ENCODE measurements around the gene NTM.

Gene NTM

GRCh38 chr11:131373095-131373725, 2.8 kb downstream of the NTM start:
- DNase-seq = no peak

- no peak for DNase-seq
Observed at GRCh38 chr11:131373756-131374155, 3.3 kb downstream of the NTM start.

DNA sequence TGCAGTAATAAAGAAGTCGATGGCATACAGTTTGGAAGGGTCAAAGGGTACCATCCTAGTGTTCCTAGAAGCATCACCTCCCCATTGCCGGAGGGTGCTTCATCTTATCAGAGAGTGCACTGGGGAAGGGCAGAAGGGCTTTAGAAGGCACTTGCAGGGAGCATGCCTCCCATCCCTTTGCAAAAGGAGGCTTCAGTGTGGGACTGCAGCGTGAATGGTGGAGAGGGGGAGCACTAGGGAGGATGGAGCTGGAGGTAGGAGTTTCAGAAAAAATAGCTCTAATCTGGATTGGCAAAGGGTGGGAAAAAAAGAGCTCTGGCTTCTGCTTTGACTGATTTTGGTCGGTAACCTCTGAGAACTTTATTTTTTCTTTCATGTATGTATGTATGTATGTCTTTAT, 5.0 kb downstream of the NTM start:
- DNase-seq = no peak

- DNase-seq = no peak
Observed at GRCh38 chr11:131375915-131376314, 5.5 kb downstream of the NTM start.

- no peak for DNase-seq
Observed at GRCh38 chr11:131378931-131379330, 8.5 kb downstream of the NTM start.

DNA sequence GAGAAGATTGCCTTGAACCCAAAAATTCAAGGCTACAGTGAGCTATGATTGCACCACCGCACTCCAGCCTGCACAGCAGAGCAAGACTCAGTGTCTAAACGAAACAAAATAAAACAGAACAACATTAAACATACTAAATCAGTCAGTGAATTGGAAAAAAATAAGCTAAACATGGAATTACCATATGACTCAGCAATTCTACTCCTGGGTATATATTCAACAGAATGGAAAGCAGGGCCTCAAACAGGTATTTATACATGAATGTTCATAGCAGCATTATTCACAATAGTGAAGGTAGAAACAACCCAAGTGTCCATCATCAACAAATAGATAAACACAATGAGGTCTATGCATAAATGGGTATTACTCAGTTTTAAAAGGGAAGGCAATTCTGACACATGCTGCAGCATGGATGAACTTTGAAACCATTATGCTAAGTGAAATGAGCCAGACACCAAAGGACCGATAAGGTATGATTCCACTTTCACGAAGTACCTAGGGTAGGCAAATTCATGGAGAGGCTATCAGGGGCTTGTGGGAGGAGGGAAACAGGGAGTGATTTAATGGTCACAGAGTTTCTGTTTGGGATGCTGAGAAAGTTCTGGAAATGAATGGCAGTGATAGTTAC, 15.5 kb downstream of the NTM start:
- no peak for DNase-seq

DNA sequence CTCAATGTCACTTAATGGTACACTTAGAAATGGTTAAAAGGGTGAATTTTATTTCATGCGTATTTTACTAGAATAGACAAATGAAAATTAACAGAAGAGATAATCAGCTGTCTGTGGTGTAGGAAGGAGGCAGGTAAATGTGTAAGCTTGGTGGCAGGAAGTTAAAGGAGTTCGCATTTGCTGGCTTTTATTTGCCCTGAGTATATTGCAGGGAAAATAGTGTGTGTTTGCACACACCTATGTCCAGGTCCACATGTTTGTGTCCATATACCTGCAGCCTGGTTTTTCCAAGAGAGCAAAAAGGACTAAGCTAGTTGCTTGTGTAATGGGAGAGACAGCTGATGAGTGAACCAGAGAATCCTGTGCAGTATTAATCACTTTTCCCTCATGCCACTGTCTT, 16.0 kb downstream of the NTM start:
- DNase-seq = no peak

GRCh38 chr11:131388030-131388429, 17.6 kb downstream of the NTM start:
- no peak for DNase-seq

- no peak for DNase-seq
Observed at GRCh38 chr11:131389582-131389981, 19.2 kb downstream of the NTM start.

GRCh38 chr11:131391176-131391575, 20.8 kb downstream of the NTM start:
- no peak for DNase-seq

- DNase-seq = no peak
Observed at GRCh38 chr11:131392528-131393255, 22.3 kb downstream of the NTM start.

DNA sequence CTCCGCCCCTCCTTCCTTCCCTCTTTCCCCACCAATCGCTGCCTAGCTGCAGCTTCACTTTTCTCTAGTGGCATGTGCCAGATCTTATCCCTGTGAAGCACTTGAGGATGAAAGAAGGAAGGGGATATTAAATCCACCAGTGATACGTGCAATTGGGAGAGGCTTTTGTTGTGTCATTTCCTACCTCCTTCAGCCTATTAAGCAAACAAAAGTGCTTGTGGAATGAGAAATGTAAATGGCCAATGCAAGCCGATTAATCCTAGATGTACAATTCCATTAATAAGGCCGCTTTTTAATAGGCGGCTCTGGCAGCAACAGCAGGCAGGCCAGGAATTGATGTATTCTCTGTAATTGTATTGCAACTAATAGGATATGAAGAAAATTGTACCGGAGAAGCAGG, 23.3 kb downstream of the NTM start:
- no peak for DNase-seq

DNA sequence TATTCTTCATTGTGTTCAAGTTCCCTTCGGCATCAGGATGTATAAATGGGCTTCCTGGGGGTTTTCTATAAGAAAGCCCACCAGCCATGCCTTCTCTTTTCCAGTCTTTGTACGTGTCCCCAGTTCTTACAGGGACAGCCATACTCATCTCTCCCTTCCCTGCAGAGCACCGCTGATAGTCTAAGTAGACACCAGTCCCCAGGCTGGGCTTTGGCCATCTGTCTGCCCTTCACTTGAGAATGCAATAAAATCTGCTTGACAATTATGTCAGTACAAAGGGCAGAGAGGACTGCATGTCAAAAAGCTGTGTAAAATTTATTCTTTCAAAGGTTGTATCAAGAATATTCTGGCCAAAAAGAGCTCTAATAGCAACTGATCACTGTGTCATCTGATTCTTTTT, 27.3 kb downstream of the NTM start:
- no peak for DNase-seq

DNA sequence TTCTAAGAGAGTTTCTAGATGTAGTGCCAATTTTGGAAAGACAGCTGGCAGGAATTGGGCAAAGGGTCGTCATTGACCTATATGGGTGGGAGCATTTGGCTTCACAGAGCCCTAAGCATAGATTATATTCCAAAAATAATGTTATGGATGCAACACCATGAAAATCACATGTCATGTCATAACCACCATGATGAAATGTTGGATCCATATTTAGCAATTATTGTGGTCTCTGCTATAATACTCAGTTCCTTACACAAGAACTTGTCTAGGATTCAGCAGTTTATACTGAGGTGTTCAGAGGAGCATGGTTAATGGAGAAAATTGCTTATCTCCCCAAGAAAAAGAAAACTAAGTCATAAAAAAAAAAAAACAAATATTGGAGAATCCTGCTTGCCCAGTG, 31.6 kb downstream of the NTM start:
- DNase-seq = no peak

GRCh38 chr11:131404010-131404409, 33.6 kb downstream of the NTM start:
- DNase-seq = no peak

GRCh38 chr11:131408025-131408640, 37.7 kb downstream of the NTM start:
- DNase-seq = no peak

- DNase-seq = no peak
Observed at GRCh38 chr11:131409345-131409744, 38.9 kb downstream of the NTM start.

DNA sequence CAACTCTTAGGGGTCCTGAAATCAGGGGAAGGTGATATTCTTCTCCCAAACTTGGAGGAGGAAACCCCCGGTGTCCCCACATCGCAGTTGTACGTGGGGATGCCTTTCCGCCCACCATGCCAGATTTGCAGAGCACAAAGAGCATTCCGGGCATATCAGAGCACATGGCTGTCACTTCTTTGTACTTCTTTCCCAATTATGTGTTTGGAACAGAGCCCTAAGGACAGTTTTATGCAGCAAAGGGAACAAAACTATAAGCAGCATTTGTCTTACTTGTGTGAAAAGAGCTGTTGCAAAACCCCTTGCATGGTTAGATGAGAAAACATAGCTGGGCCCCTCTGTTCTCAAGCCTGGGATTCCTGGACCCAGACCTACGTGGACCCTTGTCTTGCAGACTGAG, 41.2 kb downstream of the NTM start:
- no peak for DNase-seq

- DNase-seq = no peak
Observed at GRCh38 chr11:131412061-131412460, 41.6 kb downstream of the NTM start.

- DNase-seq = no peak
Observed at GRCh38 chr11:131413217-131413616, 42.8 kb downstream of the NTM start.

GRCh38 chr11:131418189-131418588, 47.8 kb downstream of the NTM start:
- DNase-seq = no peak

- no peak for DNase-seq
Observed at GRCh38 chr11:131421066-131421855, 50.8 kb downstream of the NTM start.

- DNase-seq = no peak
Observed at GRCh38 chr11:131422029-131422428, 51.6 kb downstream of the NTM start.

Measured in NCI-H1436 (cell line).